Skin of body (tissue), 2 donors: ENCODE data around the gene COL5A1. TPM values are rescaled to one million over a fixed set of nuclear protein-coding genes. Genes with fewer than 3 reads are reported as not detected.

Experiments
- DNase-seq: peaks from one replicate; lab custom pipeline; 2025; lab: John Stamatoyannopoulos, UW
- total RNA-seq: library from RNA; depleted of rRNA; stranded (reverse); fragments of >200 nt; gene quantifications from one replicate; pipeline ENCODE4 v1.2.3, GENCODE V29; 2014

The COL5A1 gene
- total RNA-seq, 1 donor from 2014 or later, result 349 TPM

GRCh38 chr9:134834217-134834956, 192.8 kb downstream of the COL5A1 start:
- no peak for DNase-seq

GRCh38 chr9:134834957-134835419, 193.4 kb downstream of the COL5A1 start:
- no peak for DNase-seq

GRCh38 chr9:134835448-134835847, 193.8 kb downstream of the COL5A1 start:
- no peak for DNase-seq

GRCh38 chr9:134835987-134836386, 194.4 kb downstream of the COL5A1 start:
- DNase-seq, result no peak

GRCh38 chr9:134836406-134836970, 194.9 kb downstream of the COL5A1 start:
- no peak for DNase-seq

GRCh38 chr9:134837529-134837928, 195.9 kb downstream of the COL5A1 start:
- no peak for DNase-seq

GRCh38 chr9:134838651-134839454, 197.2 kb downstream of the COL5A1 start:
- no peak for DNase-seq

GRCh38 chr9:134839455-134840125, 198.0 kb downstream of the COL5A1 start:
- no peak for DNase-seq

GRCh38 chr9:134840511-134840910, 198.9 kb downstream of the COL5A1 start:
- DNase-seq, result no peak

- no peak for DNase-seq
Measured at GRCh38 chr9:134841180-134841904, 199.7 kb downstream of the COL5A1 start.

- DNase-seq, result no peak
Measured at GRCh38 chr9:134842321-134842720, 200.7 kb downstream of the COL5A1 start.

GRCh38 chr9:134843740-134844139, 202.1 kb downstream of the COL5A1 start:
- DNase-seq, result no peak

- no peak for DNase-seq
Measured at GRCh38 chr9:134844821-134845220, 203.2 kb downstream of the COL5A1 start.

- DNase-seq, result no peak
Measured at GRCh38 chr9:134846187-134846586, 204.6 kb downstream of the COL5A1 start.

- no peak for DNase-seq
Measured at GRCh38 chr9:134846699-134847098, 205.1 kb downstream of the COL5A1 start.

GRCh38 chr9:134847138-134847537, 205.5 kb downstream of the COL5A1 start:
- no peak for DNase-seq

- no peak for DNase-seq
Measured at GRCh38 chr9:134847752-134848432, 206.3 kb downstream of the COL5A1 start.

- no peak for DNase-seq
Measured at GRCh38 chr9:134848504-134848903, 206.9 kb downstream of the COL5A1 start.

- no peak for DNase-seq
Measured at GRCh38 chr9:134850611-134851010, 209.0 kb downstream of the COL5A1 start.

GRCh38 chr9:134851020-134851419, 209.4 kb downstream of the COL5A1 start:
- DNase-seq, result no peak
